ENCODE data around the gene TRPM6.

The TRPM6 gene

DNA sequence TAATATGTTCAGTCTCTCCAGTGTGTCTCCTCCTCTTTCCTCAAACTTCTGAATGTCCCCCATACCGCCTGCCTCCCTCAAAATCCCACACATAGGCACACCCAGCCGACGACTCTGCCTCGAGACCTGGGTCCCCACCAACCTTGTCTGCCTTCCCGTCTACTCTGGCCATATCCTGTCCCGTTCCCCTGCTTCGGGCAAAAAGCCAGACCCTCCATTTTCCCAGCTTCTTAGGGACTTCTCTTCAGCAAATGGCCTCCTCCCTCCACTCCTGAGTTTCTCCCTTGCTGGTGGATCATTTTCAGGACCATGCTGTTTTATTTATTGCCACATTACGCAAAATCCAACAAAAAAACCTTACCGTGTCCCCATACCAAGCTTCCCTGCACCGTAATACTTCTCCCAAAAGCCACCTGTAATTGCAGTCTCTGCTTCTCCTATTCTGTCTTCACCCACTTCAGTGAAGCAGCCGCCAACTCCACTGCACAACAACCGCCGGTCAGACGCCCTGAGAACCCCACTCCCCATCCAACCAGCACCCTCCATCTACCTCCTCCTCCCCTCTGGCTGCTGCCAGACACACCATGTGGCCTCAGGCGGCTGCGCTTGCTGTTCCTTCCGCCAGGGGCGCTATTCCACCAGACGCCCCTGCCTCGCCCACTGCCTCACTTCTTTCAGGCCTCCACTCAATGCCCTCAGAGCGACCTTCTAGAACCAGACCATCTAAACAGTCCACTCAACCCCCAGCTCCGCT is 117.0 kb downstream of the TRPM6 start:
- DNase-seq = no peak

DNA sequence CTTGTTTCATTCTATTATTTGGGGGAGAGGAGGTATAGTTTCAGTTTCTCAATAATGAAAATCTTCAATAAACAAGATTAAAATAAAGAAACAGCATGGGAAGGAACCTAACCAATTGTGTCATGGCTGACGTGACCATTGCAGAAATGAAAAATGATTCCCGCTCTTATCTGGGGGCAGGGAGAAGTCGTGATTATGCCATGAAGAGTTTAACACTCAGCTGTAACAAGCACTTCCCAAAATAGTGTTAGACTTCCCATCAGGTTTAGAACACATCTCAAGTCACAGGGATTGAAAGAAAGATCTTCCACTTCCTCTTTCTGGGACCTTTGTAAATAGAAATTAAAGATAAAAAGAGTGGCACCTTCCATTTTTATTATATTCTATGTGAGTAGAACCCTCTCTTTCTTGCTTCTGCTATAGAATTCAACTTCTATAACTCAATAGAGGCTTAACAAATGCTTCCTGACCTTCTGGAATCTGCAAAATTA is 122.2 kb downstream of the TRPM6 start:
- no peak for DNase-seq

DNA sequence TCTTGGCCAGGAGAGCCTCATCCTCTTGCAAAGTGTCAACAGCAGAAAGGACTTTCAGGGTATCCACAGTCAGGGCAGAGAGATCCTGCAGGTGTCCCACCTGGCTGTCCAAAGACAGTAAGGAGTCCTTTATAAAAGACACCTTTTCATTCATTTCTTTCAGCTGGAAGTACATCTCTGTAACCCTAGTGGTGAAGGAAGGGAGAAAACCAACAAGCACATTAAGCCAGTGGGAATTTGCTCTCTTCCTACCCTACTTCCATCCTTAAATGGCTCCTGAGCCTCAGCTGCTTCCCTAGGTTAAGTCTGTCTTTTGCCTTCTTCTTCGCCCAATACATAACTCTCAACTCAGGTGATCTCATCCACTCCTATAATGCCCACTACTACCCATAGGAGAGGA is 124.8 kb downstream of the TRPM6 start:
- DNase-seq = no peak

DNA sequence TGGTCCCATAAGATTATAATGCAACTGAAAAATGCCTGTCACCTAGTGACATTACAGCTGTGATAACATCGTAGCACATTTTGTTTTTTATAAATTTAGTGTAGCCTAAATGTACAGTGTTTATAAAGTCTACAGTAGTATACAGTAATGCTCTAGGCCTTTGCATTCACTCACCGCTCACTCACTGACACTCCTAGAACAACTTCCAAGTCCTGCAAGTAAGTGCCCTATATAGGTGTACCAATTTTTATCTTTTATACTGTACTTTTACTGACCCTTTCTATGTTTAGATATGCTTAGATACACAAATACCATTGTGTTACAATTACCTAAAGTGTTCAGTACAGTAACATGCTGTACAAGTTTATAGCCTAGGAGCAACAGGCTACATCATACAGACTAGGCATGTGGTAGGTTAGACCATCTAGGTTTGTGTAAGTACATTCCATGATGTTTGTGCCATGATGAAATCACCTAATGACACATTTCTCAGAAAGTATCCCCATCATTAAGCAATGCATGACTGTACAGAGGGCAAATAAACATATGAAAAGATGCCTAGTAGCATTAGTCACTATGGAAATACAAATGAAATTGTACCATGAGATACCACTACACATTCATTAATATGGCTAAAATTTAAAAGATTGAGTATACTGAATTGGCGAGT is 127.6 kb downstream of the TRPM6 start:
- DNase-seq = no peak

DNA sequence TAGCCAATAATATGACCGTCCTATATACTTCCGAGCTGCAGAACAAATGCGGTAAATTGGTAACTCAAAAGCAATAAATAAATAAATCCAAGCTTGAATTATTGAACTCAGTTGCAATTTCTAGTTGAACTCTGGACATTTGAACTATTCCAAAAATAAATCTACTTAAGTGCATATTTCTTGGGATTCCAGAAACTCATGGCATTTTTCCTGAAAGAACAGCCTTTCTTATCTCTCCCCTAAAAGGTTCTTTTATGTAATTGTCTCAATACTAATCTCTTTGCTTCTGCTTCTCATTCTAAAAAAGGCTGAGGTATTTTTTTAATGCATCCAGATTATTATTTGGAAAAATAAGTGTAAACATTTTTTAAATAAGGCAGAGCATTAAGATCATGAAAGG is 131.7 kb downstream of the TRPM6 start:
- no peak for DNase-seq

DNA sequence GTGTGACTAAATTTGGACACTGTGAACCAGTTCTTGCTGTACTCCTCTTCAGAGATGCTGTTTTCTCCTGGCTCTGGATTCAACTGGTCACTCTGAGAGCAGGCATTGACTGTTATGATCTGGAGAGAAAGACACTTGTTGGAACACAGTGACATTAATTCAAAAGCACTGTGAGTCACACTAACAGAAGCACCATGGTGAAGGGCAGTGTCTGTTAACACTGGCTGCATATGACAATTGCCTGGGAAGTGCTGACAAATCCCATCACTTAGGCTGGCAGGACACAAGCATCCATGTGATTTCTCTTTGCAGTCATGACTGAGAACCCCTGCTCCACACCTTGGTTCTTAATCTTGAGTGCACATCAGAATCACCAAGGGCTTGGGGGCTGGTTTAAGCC is 132.4 kb downstream of the TRPM6 start:
- DNase-seq = no peak

DNA sequence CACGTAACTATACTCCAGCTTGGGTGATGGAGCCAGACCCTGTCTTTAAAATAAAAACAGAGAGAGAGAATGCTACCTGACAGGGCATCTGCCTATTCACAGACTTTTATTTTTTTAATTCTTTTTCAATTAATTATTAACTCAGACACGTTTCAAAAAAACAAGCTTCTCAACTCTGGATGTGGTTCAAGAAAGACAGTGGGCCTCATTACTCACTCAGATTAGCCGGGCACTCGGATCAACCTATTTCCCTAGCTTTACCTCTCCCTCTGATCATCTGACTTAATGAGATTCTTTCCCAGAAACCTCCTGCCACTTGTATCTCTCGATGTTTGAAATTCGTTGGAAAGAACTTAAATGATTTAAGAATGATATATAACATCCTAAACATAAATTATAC is 134.1 kb downstream of the TRPM6 start:
- DNase-seq = no peak

DNA sequence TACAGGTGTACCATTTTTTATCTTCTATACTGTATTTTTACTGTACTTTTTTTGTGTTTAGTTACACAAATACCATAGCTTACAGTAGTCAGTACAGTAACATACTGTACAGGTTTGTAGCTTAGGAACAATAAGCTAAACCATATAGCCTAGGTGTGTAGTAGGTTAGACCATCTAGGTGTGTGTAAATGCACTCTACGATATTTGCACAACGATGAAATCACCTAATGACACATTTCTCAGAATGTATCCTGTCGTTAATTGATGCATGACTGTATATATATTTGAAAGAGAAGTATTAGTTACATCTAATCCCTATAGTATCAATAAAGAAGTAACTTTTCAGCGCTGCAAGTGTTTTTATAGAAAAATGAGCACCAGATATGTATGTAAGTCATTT is 138.8 kb downstream of the TRPM6 start:
- DNase-seq = no peak

DNA sequence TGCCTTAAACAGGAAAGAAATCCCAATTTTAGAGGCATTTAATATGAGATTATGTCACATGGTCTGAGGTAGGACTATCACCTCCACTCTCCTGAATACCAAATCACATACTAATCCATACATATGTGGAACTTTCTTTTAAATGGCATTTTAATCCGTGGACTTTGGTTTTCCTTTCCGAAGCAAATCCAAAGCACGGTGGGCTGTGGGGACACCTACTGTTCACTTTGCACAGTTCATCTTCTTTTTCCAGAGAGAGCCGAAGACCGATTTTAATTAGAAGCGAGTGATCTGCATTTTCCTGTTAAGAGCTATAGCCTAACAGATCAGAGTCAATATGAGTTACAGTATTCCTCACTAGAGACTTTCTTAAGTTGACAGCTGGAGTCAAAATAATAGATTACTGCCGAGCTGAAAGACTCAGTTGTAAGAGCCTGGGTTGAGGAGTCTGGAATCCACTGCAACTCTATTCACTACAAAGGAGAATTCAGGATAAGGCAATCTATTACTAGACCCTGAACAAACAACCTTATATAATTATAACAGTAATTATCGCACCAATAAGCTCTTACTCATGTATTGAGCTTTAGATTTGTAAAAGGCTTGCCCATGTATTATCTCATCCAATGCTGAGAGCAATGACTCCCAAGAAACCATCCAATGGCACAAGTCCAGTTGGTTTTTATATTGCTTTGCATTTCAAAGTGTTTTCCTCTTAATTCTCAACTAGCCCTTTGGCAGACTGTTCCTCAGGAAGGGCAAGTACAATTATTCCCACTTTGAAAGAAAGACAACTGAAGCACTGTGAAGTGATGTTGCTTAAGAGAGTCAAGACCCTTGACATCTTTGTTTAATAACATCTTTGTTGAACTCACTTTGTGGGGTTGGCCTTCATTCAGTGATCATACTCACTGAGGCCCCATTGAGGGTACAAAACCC is 144.7 kb downstream of the TRPM6 start:
- no peak for DNase-seq

DNA sequence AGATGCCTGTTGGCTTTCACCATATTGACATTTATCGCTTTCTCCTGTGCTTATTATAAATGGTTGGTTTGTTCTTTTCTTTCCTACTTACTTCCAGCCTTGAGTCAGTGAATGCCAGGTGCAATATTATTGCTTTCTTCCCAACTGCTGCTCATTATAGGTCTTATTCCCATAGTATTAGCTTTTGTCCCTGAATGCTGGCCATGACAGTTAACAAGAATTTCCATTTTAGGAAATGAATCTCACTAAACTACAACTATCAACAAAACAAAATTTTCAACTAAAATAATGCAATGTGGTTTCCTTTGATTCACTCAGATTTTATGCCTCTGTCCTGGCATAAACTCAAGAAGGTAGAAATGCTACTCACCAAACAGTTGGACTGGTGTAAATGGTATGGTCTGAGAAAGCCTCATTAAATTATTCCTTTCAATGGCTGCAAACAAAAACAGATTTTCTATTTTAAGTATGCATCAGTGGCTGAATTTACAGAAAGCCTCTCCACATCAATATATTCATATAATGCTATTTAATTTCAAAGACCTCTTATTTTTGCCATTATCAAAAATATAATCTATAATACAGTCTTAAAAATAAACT is 145.4 kb downstream of the TRPM6 start:
- DNase-seq = no peak

DNA sequence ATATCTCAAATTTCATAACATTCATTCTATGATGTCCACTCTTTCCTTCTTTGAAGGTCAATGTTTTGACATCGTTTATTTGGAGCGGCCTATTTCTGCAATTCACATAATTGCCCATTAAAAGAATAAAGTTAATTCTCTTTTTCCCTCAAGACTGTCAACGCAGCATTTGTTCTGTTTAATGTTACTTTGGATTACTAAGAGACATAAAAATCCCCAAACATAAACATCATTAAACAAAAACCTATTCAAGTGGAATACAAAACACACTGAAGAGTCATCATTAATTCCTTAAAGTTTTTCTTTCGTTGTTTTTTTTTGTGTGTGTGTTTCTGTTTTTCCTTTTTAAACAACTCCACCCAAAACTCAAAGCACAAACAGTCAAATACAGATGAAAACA is 151.1 kb downstream of the TRPM6 start:
- DNase-seq = no peak

DNA sequence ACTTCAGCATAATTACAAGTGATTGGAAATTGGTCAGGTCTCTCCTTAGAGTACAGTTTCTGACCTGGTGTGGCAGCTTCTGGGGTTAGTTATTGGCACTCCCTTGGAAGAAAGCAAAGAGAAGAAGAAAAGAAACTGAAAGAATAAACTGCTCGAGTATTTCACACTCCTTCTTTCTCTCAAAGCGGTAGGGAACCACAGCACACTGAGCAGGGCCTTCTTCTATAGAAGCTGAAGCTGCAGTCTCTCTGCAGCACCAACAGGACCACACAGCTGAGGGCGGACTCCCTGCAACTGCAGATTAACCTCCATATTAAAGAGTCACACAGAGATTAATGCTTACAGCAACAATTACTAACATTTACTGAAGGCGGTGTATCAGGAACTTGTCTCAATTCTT is 152.0 kb downstream of the TRPM6 start:
- DNase-seq = no peak

DNA sequence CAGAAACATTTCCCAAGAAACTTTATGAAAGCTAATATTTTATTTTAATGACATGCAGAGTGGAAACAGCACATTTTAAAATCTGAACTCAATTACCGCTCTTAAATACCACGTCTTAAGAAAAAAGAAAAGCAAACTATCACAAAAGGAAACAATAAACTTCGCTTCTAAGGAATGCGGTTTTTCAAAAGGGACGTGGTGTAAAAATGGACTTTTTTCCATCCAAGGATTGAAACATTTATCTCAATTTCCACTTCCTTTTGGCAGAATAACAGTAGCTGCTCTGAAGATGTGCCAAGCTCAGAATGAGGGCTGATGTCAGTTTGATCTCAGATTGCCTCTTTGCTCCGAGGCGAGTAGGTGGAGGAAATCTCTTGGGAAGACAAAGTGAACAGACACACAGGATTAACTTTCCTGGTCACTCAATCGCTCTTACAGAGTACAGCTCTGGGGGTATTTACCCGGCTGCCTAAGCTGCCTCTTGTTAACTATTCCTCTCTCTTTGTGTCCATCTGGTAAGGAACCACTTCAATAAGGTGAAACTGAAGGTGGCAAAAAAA is 158.5 kb downstream of the TRPM6 start:
- DNase-seq = no peak

DNA sequence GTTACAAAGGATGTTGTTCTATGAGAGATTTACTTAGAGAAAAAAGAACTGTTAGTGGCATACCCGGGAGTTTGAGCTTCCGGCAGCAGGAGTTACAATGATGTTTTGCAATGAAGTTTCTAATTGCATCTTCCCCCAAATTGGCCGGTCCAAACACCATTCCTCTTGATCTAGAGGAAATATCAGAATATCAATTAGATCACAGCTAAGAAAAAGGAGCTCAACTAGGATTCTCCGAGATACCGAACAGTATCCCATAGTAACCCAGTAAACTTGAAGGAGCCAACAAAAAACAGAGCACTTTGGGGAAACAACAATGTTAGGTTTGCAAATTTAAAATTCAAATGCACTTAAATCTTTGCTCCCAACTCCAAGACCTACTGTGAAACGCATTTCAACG is 159.5 kb downstream of the TRPM6 start:
- no peak for DNase-seq

DNA sequence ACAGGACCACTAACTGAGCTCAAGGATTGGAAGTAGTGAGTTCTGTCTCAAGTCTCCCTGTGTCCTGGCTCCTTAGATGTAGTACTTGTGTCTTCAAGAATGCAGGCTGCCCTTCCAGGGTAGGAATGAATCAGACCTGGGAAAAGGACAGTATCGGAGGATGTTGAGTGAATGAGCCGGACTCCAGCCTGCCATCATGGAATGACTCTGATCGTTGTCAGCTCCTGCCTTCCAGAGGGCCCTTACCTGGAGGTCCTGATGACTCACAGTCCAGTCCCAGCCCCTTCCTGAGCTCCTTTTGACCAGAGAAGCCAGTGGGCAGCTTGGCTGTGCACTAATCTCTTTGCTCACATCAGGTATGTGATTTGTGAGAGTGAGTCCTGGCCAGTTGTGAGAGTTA is 161.1 kb downstream of the TRPM6 start:
- DNase-seq = no peak

DNA sequence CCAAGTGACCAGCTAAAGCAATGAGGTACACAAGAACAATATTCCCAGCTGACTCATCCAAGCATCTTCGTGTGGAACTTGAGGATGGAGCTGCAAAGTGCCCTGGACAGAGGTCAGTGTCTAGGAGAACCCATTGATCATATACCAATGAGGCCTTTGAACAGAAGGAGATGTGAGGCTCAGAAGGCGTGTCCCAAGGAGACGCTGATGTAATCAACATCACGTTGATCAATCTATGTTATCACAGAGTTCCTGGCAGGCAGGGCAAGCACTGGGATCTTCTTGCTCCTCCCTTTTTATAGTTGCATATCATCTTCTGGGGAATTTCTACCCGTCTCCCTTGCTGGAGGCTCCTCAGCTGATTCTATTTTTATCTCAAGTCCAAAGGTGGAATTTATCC is 163.4 kb downstream of the TRPM6 start:
- no peak for DNase-seq

DNA sequence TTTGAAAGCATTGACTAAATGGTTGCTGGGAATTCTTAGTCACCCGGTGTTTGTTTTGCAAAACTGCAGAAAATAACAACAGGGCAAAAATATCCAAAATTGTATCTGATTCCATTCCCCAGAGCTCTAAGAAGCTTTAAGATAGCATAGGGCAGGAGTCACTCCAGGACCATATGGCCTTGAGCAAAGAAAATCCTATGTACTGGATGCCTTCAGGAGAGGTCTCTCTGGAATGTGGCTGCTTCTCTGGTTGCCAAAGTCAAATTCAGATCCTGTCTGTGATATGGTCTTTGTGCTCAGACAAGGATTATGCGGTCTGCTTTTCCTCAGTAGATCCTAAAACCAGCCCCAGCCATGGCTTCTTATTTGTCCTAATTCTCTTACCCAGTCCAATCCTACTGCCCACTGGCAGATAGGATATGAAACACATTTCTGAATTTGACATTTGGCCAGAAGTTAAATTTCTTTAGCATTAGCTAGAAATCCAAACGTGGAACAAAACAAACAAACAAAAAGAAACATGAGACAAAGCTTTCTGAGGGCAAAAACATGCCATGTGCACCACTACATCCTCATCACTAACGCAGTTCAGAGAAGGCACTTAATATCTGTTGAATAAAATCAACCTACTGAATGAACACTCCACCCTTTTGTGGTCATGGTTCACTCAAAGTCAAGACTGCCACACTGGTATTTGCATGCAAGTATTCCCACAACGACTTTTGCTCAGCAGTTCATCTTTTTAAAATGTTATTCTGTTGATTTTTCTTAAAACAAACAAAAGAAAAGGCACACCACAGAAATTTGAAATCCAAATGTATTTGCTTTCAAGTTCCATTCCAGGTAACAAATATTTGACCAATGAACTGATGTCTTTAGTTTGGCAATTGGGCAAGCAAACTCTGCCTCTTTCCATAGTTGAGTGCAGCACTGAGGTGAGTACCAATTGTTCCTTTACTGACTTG is 165.7 kb downstream of the TRPM6 start:
- no peak for DNase-seq

DNA sequence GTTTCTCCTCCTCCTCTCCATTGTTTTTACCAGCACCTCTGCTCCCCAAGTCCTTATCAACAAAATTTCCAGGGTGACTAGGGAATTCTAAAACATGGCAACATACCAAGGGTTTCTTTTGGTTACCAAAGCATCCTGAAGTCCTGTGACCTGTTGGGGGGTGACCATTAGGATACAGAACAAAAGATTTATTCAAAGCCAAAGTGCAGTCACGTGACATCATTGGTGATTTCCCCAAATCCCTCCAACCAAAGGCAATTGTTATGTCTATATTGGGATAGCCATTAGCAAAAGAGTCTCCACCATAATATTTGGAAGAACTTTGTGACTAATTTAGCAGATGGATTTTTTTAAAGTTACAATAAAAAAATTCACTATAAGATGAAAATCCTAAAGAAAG is 168.4 kb downstream of the TRPM6 start:
- DNase-seq = no peak

DNA sequence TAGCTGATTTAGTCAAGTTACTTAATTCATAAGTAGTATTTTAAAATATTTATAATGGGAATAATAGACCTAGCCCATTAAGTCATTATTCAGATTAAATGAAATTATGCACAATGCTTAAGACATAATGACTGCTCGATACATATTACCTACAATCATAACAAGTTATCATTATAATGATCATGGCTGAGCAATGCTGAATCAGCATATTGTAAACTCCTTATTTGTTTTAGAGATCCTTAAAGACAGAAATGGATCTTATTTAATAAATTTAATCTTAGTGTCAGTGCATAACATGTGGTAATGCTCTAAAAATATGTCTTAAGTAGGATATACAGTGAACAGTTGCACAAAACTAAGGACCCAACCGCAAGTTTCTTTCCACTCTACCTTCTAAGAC is 169.0 kb downstream of the TRPM6 start:
- DNase-seq = no peak

DNA sequence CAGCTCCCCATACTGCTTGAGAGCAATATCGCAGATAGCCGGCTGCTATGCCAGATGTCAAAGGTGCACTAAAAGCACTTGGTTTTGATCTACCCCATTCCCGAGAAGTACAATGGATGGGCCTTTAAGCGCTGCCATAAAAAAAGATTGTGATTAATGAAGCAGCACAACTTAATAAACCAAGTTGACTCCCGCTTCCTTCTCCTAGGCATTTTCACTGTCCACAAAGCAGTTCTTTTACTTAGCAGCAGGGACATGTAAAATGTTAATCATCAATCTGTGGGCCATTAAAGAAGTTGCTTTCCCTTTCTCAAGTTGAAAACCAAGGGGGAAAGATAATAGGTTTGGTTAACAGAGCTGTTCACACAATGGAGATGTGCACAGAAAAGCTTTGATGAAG is 176.4 kb downstream of the TRPM6 start:
- no peak for DNase-seq

DNA sequence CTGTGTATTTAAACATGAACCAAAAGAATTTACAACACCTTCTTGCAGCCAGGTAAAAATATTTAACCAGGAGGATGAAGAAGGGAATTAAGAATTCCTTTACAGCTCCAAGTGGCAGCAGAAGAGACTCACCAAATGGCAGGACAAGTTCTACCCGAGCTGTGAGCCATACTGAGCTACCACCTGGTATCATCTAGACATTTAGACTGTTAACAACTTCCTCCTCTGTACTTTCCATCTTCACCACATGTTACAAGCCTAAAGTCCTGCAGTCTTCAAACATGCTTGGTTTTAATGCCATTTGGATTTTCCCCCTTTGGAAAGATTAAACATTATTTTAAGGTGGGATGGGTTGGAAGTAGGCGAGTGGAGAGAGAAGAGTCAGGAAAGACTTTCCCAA is 190.2 kb downstream of the TRPM6 start:
- DNase-seq = no peak

DNA sequence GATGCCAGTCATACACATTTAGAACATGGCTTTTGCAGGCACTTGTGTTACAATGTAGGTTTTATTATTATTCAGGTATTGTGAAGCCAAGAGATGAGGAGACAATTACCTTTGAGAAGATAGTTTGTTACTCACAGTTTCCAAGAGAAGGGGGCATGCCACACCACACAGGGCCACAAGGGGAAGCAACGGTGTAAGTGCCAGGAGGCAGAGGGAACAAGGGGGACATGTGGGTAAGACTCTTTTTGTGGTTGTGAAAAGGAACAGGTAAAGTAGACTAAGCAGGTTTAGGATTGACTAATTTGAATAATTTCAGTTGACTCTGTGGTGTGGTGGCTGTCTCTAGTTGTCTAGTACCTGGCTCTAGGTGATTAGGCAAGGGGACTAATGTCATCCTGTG is 191.2 kb downstream of the TRPM6 start:
- no peak for DNase-seq
